CD4-positive, alpha-beta memory T cell (primary cell): Measurements from ENCODE around the gene NKAP. TPM values are rescaled to one million over a fixed set of nuclear protein-coding genes. Genes with fewer than 3 reads are reported as not detected.
A peak's percentile ranks its signal among the peaks of the same experiment; 100 is the strongest.
"Not testable (repeated sequence)": the region's sequence is repeated elsewhere in the genome, so short reads cannot be mapped to it uniquely, and the experiment has no call there.

ENCODE experiments used
- CTCF ChIA-PET: fragments of 350-600 bp; sonication (Branson Sonifier 250); formaldehyde crosslinking; loops from one replicate; lab custom pipeline; 2021; ENCODE audit warnings: inconsistent platforms; ENCODE audit not compliant: partially characterized antibody; lab: Charles Lee
- POLR2A ChIA-PET: fragments of 350-600 bp; sonication (Branson Sonifier 250); formaldehyde crosslinking; loops from one replicate; lab custom pipeline; 2021; ENCODE audit not compliant: partially characterized antibody; lab: Charles Lee
- DNase-seq, 5 donors: peaks; one replicate each; pipeline versions ENCODE4 v3.0.0 to v3.0.0-alpha.2; 2020 to 2022; ENCODE audit warnings: mixed read lengths in 1 of 5
- H3K27ac ChIP-seq: one replicate; pipeline ENCODE4 v1.7.0; 2013; ENCODE audit warnings: low read depth, low read length
- H3K27me3 ChIP-seq: 2 replicates; pipeline ENCODE4 v1.7.0; 2013; ENCODE audit warnings: mild to moderate bottlenecking, low read length, moderate library complexity; ENCODE audit not compliant: insufficient read depth
- H3K36me3 ChIP-seq: 2 replicates; pipeline ENCODE4 v1.7.0; 2013; ENCODE audit warnings: mild to moderate bottlenecking, low read length, moderate library complexity; ENCODE audit not compliant: insufficient read depth
- H3K4me1 ChIP-seq: 2 replicates; pipeline ENCODE4 v1.7.0; 2013; ENCODE audit warnings: mild to moderate bottlenecking, low read length, moderate library complexity; ENCODE audit not compliant: insufficient read depth
- H3K4me3 ChIP-seq, 2 donors: one replicate each; pipeline ENCODE4 v1.7.0; 2013; ENCODE audit warnings: low read length in 2 of 2, mild to moderate bottlenecking in 1 of 2
- H3K9me3 ChIP-seq, 2 donors: one replicate each; pipeline ENCODE4 v1.7.0; 2013; ENCODE audit warnings: low read length in 2 of 2, control low read depth in 1 of 2; ENCODE audit not compliant: control insufficient read depth in 1 of 2
- H3K27ac Mint-ChIP-seq, 7 donors: one replicate each; pipeline ENCODE4 v1.8.0; 2020 to 2021; ENCODE audit warnings: mixed read lengths in 7 of 7, mild to moderate bottlenecking in 6 of 7, inconsistent platforms in 3 of 7, moderate library complexity in 3 of 7
- H3K27me3 Mint-ChIP-seq, 2 donors: one replicate each; pipeline ENCODE4 v1.8.0; 2020 to 2021; ENCODE audit warnings: mixed read lengths in 2 of 2
- H3K36me3 Mint-ChIP-seq, 2 donors: one replicate each; pipeline ENCODE4 v1.8.0; 2020 to 2021; ENCODE audit warnings: mixed read lengths in 2 of 2, inconsistent platforms in 1 of 2, mild to moderate bottlenecking in 1 of 2
- H3K4me1 Mint-ChIP-seq, 4 donors: one replicate each; pipeline ENCODE4 v1.8.0; 2020 to 2021; ENCODE audit warnings: mixed read lengths in 4 of 4, mild to moderate bottlenecking in 1 of 4
- H3K4me3 Mint-ChIP-seq, 8 donors: one replicate each; pipeline ENCODE4 v1.8.0; 2020 to 2021; ENCODE audit warnings: mixed read lengths in 8 of 8, mild to moderate bottlenecking in 7 of 8, moderate library complexity in 6 of 8, inconsistent platforms in 3 of 8
- H3K9me3 Mint-ChIP-seq, 8 donors: one replicate each; pipeline ENCODE4 v1.8.0; 2020 to 2021; ENCODE audit warnings: mixed read lengths in 8 of 8, mild to moderate bottlenecking in 5 of 8, inconsistent platforms in 3 of 8, moderate library complexity in 1 of 8
- intact Hi-C: fragments of 100-400 bp; cut with micrococcal nuclease; formaldehyde crosslinking; loops from one replicate; pipeline ENCODE4 v1.15.1; 2023
- polyA plus RNA-seq, 2 donors: library from polyadenylated mRNA; unstranded; fragments of 300-500 nt; fragmentation: Illumina TruSeq; gene quantifications; one replicate each; pipeline ENCODE4 v1.2.3, GENCODE V29; 2021
- total RNA-seq, 2 experiments: library from RNA; stranded (reverse); gene quantifications; one replicate each; pipeline ENCODE4 v1.2.3, GENCODE V29; 2021

Gene NKAP
- total and polyA plus RNA-seq, 4 experiments from 2014 or later: 1.4 to 15.9 (median 10.1) TPM

- DNase-seq: no peak
- intact Hi-C loops: loop anchor here (5.0 kb wide), 1 partner anchor 70 kb away; the partner anchor contains the start of genes NDUFA1 and RNF113A
- peaks cover 10 to 29% (median 21%) of the 10 kb centered on the region in 4 donors for H3K4me1 Mint-ChIP-seq
- H3K4me1 ChIP-seq: peaks cover 20% of the 10 kb centered on the region
- no peaks in the 10 kb centered on the region for H3K27me3 ChIP-seq
- no peaks in the 10 kb centered on the region for H3K9me3 ChIP-seq
- ChIA-PET CTCF (interaction anchor here (1.5 kb wide), 1 partner anchor 11 kb away, joined by 3 read pairs; no protein-coding TSS in a partner anchor), POLR2A (interaction anchor here (1.4 to 2.5 kb wide), 4 partner anchors 10 to 151 kb away, joined by 3 to 10 read pairs (median 5); partner anchors contain the start of genes NDUFA1, RNF113A and RPL39)
- no peaks in the 10 kb centered on the region for H3K27me3 Mint-ChIP-seq
- no peaks in the 10 kb centered on the region for H3K36me3 ChIP-seq
- peak overlapping the region; percentile 89 to 97 (median 92) for H3K4me3 Mint-ChIP-seq
- no peaks in the 10 kb centered on the region for H3K9me3 Mint-ChIP-seq
- H3K4me3 ChIP-seq: peak overlapping the region; percentile 57 to 73
- H3K27ac ChIP-seq: peak overlapping the region; percentile 93
- peak overlapping the region; percentile 88 to 98 (median 91) for H3K27ac Mint-ChIP-seq
- H3K36me3 Mint-ChIP-seq: peaks cover 0 to 9% of the 10 kb centered on the region in 2 donors
These were observed 1.3 kb downstream of the NKAP start for GRCh38 chrX:119942173-119942819.

- ChIA-PET CTCF (interaction anchor here (0.6 kb wide), 1 partner anchor 521 kb away, joined by 3 read pairs; no protein-coding TSS in a partner anchor), POLR2A (no interaction called here)
- Mint-ChIP-seq H3K36me3 (peaks cover 0 to 12% of the 10 kb centered on the region in 2 donors), H3K4me1 (peaks cover 10 to 29% (median 21%) of the 10 kb centered on the region in 4 donors), H3K9me3 (no peaks in the 10 kb centered on the region), H3K4me3 (peak overlapping the region in 6 of 8 donors; percentile 4 to 93 (median 79)), H3K27me3 (no peaks in the 10 kb centered on the region), H3K27ac (peak overlapping the region in 3 of 7 donors; percentile 7 to 89 (median 75))
- Histone ChIP-seq H3K27me3 (no peaks in the 10 kb centered on the region), H3K27ac (no peak overlapping the region), H3K4me1 (peaks cover 20% of the 10 kb centered on the region), H3K4me3 (no peak overlapping the region), H3K9me3 (no peaks in the 10 kb centered on the region), H3K36me3 (no peaks in the 10 kb centered on the region)
- no peak for DNase-seq
- intact Hi-C loops: loop anchor here (5.0 kb wide), 1 partner anchor 69 kb away; the partner anchor contains the start of genes NDUFA1 and RNF113A
These were observed 2.2 kb downstream of the NKAP start for GRCh38 chrX:119941336-119941735.

- ChIA-PET POLR2A (no interaction called here), CTCF (no interaction called here)
- H3K4me3 ChIP-seq: no peak overlapping the region
- no peaks in the 10 kb centered on the region for H3K9me3 ChIP-seq
- Mint-ChIP-seq H3K36me3 (peaks cover 17 to 37% of the 10 kb centered on the region in 2 donors), H3K27me3 (no peaks in the 10 kb centered on the region), H3K27ac (peak overlapping the region in 1 of 7 donors; percentile 5), H3K4me3 (no peak overlapping the region), H3K4me1 (peaks cover 0 to 1% (median 0%) of the 10 kb centered on the region in 4 donors), H3K9me3 (no peaks in the 10 kb centered on the region)
- intact Hi-C loops: no loop called here
- DNase-seq: no peak
- H3K4me1 ChIP-seq: no peaks in the 10 kb centered on the region
- peaks cover 15% of the 10 kb centered on the region for H3K36me3 ChIP-seq
- no peak overlapping the region for H3K27ac ChIP-seq
- no peaks in the 10 kb centered on the region for H3K27me3 ChIP-seq
These were observed 8.2 kb downstream of the NKAP start for GRCh38 chrX:119935215-119935874.

GRCh38 chrX:119922391-119922790, 21.2 kb downstream of the NKAP start:
- H3K27me3 ChIP-seq, H3K9me3 Mint-ChIP-seq, DNase-seq, H3K27ac ChIP-seq, CTCF ChIA-PET, H3K4me3 ChIP-seq, H3K27ac Mint-ChIP-seq, POLR2A ChIA-PET, H3K27me3 Mint-ChIP-seq, intact Hi-C loops, H3K9me3 ChIP-seq, H3K4me1 ChIP-seq, H3K4me1 Mint-ChIP-seq, H3K36me3 ChIP-seq, H3K4me3 Mint-ChIP-seq: not testable (repeated sequence)
- peaks cover 9 to 12% of the 10 kb centered on the region in 2 donors for H3K36me3 Mint-ChIP-seq

GRCh38 chrX:119919835-119920585, 23.5 kb downstream of the NKAP start:
- H3K27ac ChIP-seq: no peak overlapping the region
- Mint-ChIP-seq H3K9me3 (no peaks in the 10 kb centered on the region), H3K4me3 (no peak overlapping the region), H3K27ac (no peak overlapping the region), H3K4me1 (no peaks in the 10 kb centered on the region), H3K36me3 (peaks cover 5 to 7% of the 10 kb centered on the region in 2 donors), H3K27me3 (no peaks in the 10 kb centered on the region)
- ChIA-PET POLR2A (interaction anchor here (1.0 kb wide), 2 partner anchors 10 to 22 kb away, joined by 3 read pairs; no protein-coding TSS in a partner anchor), CTCF (interaction anchor here (1.3 kb wide), 1 partner anchor 32 kb away, joined by 4 read pairs; no protein-coding TSS in a partner anchor)
- H3K36me3 ChIP-seq: no peaks in the 10 kb centered on the region
- no peaks in the 10 kb centered on the region for H3K27me3 ChIP-seq
- no peak for DNase-seq
- intact Hi-C loops: no loop called here
- H3K4me1 ChIP-seq: no peaks in the 10 kb centered on the region
- H3K4me3 ChIP-seq: no peak overlapping the region
- H3K9me3 ChIP-seq: no peaks in the 10 kb centered on the region

- POLR2A ChIA-PET: no interaction called here
- Mint-ChIP-seq H3K4me1 (no peaks in the 10 kb centered on the region), H3K4me3 (no peak overlapping the region)
These were observed 25.7 kb downstream of the NKAP start for GRCh38 chrX:119917877-119918276.

More at GRCh38 chrX:119917877-119918276, 25.7 kb downstream of the NKAP start:
- CTCF ChIA-PET: no interaction called here
- H3K4me1 ChIP-seq: no peaks in the 10 kb centered on the region
- Mint-ChIP-seq H3K9me3 (no peaks in the 10 kb centered on the region), H3K27me3 (no peaks in the 10 kb centered on the region), H3K27ac (no peak overlapping the region), H3K36me3 (no peaks in the 10 kb centered on the region)
- no peaks in the 10 kb centered on the region for H3K9me3 ChIP-seq
- no peak for DNase-seq
- H3K4me3 ChIP-seq: no peak overlapping the region
- no peaks in the 10 kb centered on the region for H3K27me3 ChIP-seq
- H3K27ac ChIP-seq: no peak overlapping the region
- intact Hi-C loops: no loop called here
- no peaks in the 10 kb centered on the region for H3K36me3 ChIP-seq
